ENCODE data around the gene RREB1.

RREB1 gene

DNA sequence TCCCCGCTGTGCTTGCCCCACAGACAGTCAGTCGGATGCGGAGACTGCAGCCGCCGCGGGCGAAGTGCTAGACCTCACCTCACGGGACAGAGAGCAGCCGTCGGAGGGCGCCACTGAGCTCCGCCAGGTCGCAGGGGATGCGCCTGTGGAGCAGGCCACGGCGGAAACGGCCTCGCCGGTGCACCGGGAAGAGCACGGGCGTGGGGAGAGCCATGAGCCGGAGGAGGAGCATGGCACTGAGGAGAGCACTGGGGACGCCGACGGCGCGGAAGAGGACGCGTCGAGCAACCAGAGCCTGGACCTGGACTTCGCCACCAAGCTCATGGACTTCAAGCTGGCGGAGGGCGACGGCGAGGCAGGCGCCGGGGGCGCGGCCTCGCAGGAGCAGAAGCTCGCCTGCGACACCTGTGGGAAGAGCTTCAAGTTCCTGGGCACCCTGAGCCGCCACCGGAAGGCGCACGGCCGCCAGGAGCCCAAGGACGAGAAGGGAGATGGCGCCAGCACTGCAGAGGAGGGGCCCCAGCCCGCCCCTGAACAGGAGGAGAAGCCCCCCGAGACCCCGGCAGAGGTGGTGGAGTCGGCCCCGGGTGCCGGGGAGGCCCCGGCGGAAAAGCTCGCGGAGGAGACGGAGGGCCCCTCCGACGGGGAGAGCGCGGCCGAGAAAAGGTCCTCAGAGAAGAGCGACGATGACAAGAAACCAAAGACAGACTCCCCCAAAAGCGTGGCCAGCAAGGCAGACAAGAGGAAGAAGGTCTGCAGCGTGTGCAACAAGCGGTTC is 138.8 kb downstream of the RREB1 start (continued):
- TF ChIP-seq ZNF610 (tag by site-specific recombination; IDR thresholded peaks at IDR 0.05; ENCODE audit: borderline replicate concordance): no peak
- TF ChIP-seq ZNF571 (tag by site-specific recombination; IDR thresholded peaks at IDR 0.05): no peak
- no peak for TF ChIP-seq HOXD13 (CRISPR knock-in tag; IDR thresholded peaks at IDR 0.05; ENCODE audit: borderline replicate concordance)

DNA sequence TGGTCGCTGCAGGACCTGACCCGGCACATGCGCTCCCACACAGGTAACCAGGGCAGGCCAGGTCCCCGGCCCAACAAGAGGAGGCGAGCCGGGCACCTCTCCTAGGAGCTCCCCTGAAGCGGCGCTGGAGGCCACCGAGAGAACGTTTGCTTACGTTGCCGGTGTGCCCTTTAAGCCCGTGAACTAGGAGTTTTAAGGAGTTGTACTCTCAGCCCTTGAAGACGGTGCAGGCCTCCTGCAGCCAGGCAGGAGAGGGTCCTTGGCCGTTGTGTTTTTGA is 139.4 kb downstream of the RREB1 start:
- H3K36me3 ChIP-seq (ENCODE audit: control insufficient read depth in 2 of 2, insufficient read depth in 1 of 2, low read length in 2 of 2): peaks cover 5 to 59% of the 10 kb centered on the region in 2 experiments; a peak in 2 of 3 replicates
- TF ChIP-seq, protein P1, sequence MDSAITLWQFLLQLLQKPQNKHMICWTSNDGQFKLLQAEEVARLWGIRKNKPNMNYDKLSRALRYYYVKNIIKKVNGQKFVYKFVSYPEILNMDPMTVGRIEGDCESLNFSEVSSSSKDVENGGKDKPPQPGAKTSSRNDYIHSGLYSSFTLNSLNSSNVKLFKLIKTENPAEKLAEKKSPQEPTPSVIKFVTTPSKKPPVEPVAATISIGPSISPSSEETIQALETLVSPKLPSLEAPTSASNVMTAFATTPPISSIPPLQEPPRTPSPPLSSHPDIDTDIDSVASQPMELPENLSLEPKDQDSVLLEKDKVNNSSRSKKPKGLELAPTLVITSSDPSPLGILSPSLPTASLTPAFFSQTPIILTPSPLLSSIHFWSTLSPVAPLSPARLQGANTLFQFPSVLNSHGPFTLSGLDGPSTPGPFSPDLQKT (IDR thresholded peaks at IDR 0.05; ENCODE audit: borderline replicate concordance, low read depth, low read length): no peak
- no peak for TF ChIP-seq MEIS1 (CRISPR knock-in tag; IDR thresholded peaks at IDR 0.05; ENCODE audit: borderline replicate concordance)
- TF ChIP-seq ZNF837 (tag by site-specific recombination; IDR thresholded peaks at IDR 0.05): no peak
- TF ChIP-seq, protein P2, sequence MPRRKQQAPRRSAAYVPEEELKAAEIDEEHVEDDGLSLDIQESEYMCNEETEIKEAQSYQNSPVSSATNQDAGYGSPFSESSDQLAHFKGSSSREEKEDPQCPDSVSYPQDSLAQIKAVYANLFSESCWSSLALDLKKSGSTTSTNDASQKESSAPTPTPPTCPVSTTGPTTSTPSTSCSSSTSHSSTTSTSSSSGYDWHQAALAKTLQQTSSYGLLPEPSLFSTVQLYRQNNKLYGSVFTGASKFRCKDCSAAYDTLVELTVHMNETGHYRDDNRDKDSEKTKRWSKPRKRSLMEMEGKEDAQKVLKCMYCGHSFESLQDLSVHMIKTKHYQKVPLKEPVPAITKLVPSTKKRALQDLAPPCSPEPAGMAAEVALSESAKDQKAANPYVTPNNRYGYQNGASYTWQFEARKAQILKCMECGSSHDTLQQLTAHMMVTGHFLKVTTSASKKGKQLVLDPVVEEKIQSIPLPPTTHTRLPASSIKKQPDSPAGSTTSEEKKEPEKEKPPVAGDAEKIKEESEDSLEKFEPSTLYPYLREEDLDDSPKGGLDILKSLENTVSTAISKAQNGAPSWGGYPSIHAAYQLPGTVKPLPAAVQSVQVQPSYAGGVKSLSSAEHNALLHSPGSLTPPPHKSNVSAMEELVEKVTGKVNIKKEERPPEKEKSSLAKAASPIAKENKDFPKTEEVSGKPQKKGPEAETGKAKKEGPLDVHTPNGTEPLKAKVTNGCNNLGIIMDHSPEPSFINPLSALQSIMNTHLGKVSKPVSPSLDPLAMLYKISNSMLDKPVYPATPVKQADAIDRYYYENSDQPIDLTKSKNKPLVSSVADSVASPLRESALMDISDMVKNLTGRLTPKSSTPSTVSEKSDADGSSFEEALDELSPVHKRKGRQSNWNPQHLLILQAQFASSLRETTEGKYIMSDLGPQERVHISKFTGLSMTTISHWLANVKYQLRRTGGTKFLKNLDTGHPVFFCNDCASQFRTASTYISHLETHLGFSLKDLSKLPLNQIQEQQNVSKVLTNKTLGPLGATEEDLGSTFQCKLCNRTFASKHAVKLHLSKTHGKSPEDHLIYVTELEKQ (tag by site-specific recombination; IDR thresholded peaks at IDR 0.05; ENCODE audit: borderline replicate concordance): no peak
- no peak for TF ChIP-seq FEZF1 (tag by site-specific recombination; IDR thresholded peaks at IDR 0.05)
- no peak for TF ChIP-seq ZFP69B (tag by site-specific recombination; IDR thresholded peaks at IDR 0.05)
- TF ChIP-seq ZNF426 (tag by site-specific recombination; IDR thresholded peaks at IDR 0.05): no peak
- no peak for TF ChIP-seq ZNF624 (tag by site-specific recombination; IDR thresholded peaks at IDR 0.05)
- no peak for TF ChIP-seq IKZF3 (tag by site-specific recombination; IDR thresholded peaks at IDR 0.05)
- TF ChIP-seq ZBTB48 (tag by site-specific recombination; IDR thresholded peaks at IDR 0.05): no peak
- TF ChIP-seq ZNF76 (tag by site-specific recombination; IDR thresholded peaks at IDR 0.05; ENCODE audit: borderline replicate concordance, low read depth): no peak
- H3K9me3 ChIP-seq (ENCODE audit: control insufficient read depth, insufficient read depth, low read depth, low read length): no peaks in the 10 kb centered on the region
- no peak overlapping the region for H3K4me3 ChIP-seq (ENCODE audit: low read depth, low read length)
- ChIA-PET POLR2A (no interaction called here), CTCF (no interaction called here)
- no peak overlapping the region for H3K27ac ChIP-seq (ENCODE audit: extremely low read depth, low read depth, low read length)
- peaks cover 3% of the 10 kb centered on the region; the same call in 1 of the 2 replicates for H3K4me1 ChIP-seq (ENCODE audit: control insufficient read depth, insufficient read depth, low read length)

DNA sequence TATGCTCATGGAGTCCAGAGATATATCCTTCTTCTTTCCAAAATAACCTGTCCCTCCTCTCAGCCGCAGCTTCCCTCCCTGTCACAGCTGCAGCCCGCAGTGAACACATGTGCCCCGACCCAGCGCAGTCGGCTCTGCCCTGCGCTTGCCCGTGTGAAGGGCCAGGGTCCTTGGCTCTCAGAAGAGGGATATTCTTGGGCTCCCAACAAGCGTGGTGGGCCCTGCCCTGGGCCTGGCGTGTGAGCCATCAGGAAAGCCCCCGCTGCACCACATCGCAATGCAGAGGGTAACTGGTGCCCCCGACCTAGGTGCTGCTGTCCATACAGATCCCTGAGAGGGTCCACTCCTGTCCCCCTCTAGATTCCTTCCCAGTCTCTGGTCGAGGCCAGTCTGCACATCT is 140.1 kb downstream of the RREB1 start:
- TF ChIP-seq ZFP69B (tag by site-specific recombination; IDR thresholded peaks at IDR 0.05) (no peak), ZNF560 (tag by site-specific recombination; IDR thresholded peaks at IDR 0.05; ENCODE audit: borderline replicate concordance) (no peak), ZNF157 (tag by site-specific recombination; IDR thresholded peaks at IDR 0.05) (no peak), ZNF292 (tag by site-specific recombination; IDR thresholded peaks at IDR 0.05; ENCODE audit: borderline replicate concordance, low read depth) (no peak)
- Histone ChIP-seq H3K9me3 (ENCODE audit: control insufficient read depth, insufficient read depth, low read depth, low read length) (no peaks in the 10 kb centered on the region), H3K4me1 (ENCODE audit: control insufficient read depth, insufficient read depth, low read length) (no peaks in the 10 kb centered on the region), H3K36me3 (ENCODE audit: control insufficient read depth in 2 of 2, insufficient read depth in 1 of 2, low read length in 2 of 2) (peaks cover 5 to 62% of the 10 kb centered on the region in 2 experiments; a peak in 2 of 3 replicates), H3K27ac (ENCODE audit: extremely low read depth, low read depth, low read length) (no peak overlapping the region), H3K4me3 (ENCODE audit: low read depth, low read length) (no peak overlapping the region)
- CTCF ChIA-PET: interaction anchor here (0.6 to 1.3 kb wide), 2 partner anchors 9 to 86 kb away, joined by 3 to 5 read pairs; no protein-coding TSS in a partner anchor
- POLR2A ChIA-PET: no interaction called here
